ENCODE results near the gene SFXN1. TPM values are rescaled to one million over a fixed set of nuclear protein-coding genes. Genes with fewer than 3 reads are reported as not detected.
A peak's percentile ranks its signal among the peaks of the same experiment; 100 is the strongest.

SFXN1 gene
- total RNA-seq, 5 donors from 2014 or later (not counting 1 experiment from before 2014, with no cell fraction given) = 78.8 to 97.0 (median 84.1) TPM

- Mint-ChIP-seq H3K4me3 (peak overlapping the region in 2 of 3 donors; percentile 15 to 59), H3K36me3 (peaks cover 59% of the 10 kb centered on the region), H3K27me3 (no peaks in the 10 kb centered on the region), H3K9me3 (no peaks in the 10 kb centered on the region), H3K4me1 (peaks cover 91 to 99% (median 93%) of the 10 kb centered on the region in 3 donors), H3K27ac (peak overlapping the region in 1 of 2 donors; percentile 75)
- peaks cover 10 to 58% of the 10 kb centered on the region in 2 experiments for H3K4me1 ChIP-seq (ENCODE audit: control insufficient read depth in 1 of 2, extremely low read depth in 1 of 2, insufficient read depth in 2 of 2, low read length in 2 of 2)
- no peaks in the 10 kb centered on the region for H3K9me3 ChIP-seq
- peaks cover 0 to 46% of the 10 kb centered on the region in 2 donors for H3K36me3 ChIP-seq (ENCODE audit: control insufficient read depth in 2 of 2, extremely low read depth in 1 of 2, insufficient read depth in 1 of 2, low read length in 1 of 2)
- no peaks in the 10 kb centered on the region for H3K27me3 ChIP-seq (replicated peaks in 1 of 2; ENCODE audit: control insufficient read depth in 2 of 2, extremely low read depth in 1 of 2, insufficient read depth in 2 of 2, low read length in 1 of 2)
- ChIA-PET POLR2A (no interaction called here), CTCF (no interaction called here)
- no peak for ATAC-seq (replicated peaks in 1 of 4)
- WGBS (ENCODE audit: insufficient coverage) = 98% methylated on average over 26 of the region's 26 CpGs
- no peak overlapping the region for H3K4me3 ChIP-seq (ENCODE audit: control insufficient read depth in 1 of 2, extremely low read depth in 1 of 2, low read length in 1 of 2)
- DNase-seq = no peak
- H3K27ac ChIP-seq (ENCODE audit: low read length) = no peak overlapping the region
These were observed 6.0 kb downstream of the SFXN1 start for GRCh38 chr5:175484322-175484721.

GRCh38 chr5:175484829-175485228 is 6.5 kb downstream of the SFXN1 start:
- Histone ChIP-seq H3K4me1 (ENCODE audit: control insufficient read depth in 1 of 2, extremely low read depth in 1 of 2, insufficient read depth in 2 of 2, low read length in 2 of 2) (peaks cover 5 to 58% of the 10 kb centered on the region in 2 experiments), H3K27me3 (replicated peaks in 1 of 2; ENCODE audit: control insufficient read depth in 2 of 2, extremely low read depth in 1 of 2, insufficient read depth in 2 of 2, low read length in 1 of 2) (no peaks in the 10 kb centered on the region), H3K4me3 (ENCODE audit: control insufficient read depth in 1 of 2, extremely low read depth in 1 of 2, low read length in 1 of 2) (no peak overlapping the region), H3K9me3 (no peaks in the 10 kb centered on the region), H3K27ac (ENCODE audit: low read length) (no peak overlapping the region), H3K36me3 (ENCODE audit: control insufficient read depth in 2 of 2, extremely low read depth in 1 of 2, insufficient read depth in 1 of 2, low read length in 1 of 2) (peaks cover 0 to 48% of the 10 kb centered on the region in 2 donors)
- no peaks in the 10 kb centered on the region for H3K9me3 Mint-ChIP-seq
- H3K27me3 Mint-ChIP-seq = no peaks in the 10 kb centered on the region
- H3K27ac Mint-ChIP-seq = peak overlapping the region in 1 of 2 donors; percentile 30
- H3K4me3 Mint-ChIP-seq = peak overlapping the region in 1 of 3 donors; percentile 15
- CTCF ChIA-PET = interaction anchor here in 1 of 2 donors (0.6 kb wide), 1 partner anchor 36 kb away, joined by 6 read pairs; no protein-coding TSS in a partner anchor
- no peak for ATAC-seq (replicated peaks in 1 of 4)
- POLR2A ChIA-PET = no interaction called here
- peaks cover 92 to 99% (median 93%) of the 10 kb centered on the region in 3 donors for H3K4me1 Mint-ChIP-seq
- H3K36me3 Mint-ChIP-seq = peaks cover 64% of the 10 kb centered on the region
- WGBS (ENCODE audit: insufficient coverage) = 86% methylated on average over 2 of the region's 4 CpGs
- no peak for DNase-seq

GRCh38 chr5:175485631-175486030 is 7.3 kb downstream of the SFXN1 start:
- ATAC-seq (replicated peaks in 1 of 4) (no peak), DNase-seq (no peak)
- H3K4me3 Mint-ChIP-seq = no peak overlapping the region
- ChIA-PET POLR2A (no interaction called here), CTCF (no interaction called here)
- no peaks in the 10 kb centered on the region for H3K27me3 Mint-ChIP-seq
- H3K4me1 Mint-ChIP-seq = peaks cover 92 to 99% (median 93%) of the 10 kb centered on the region in 3 donors
- H3K9me3 ChIP-seq = no peaks in the 10 kb centered on the region
- peaks cover 0 to 49% of the 10 kb centered on the region in 2 donors for H3K36me3 ChIP-seq (ENCODE audit: control insufficient read depth in 2 of 2, extremely low read depth in 1 of 2, insufficient read depth in 1 of 2, low read length in 1 of 2)
- peaks cover under 1 to 50% of the 10 kb centered on the region in 2 experiments for H3K4me1 ChIP-seq (ENCODE audit: control insufficient read depth in 1 of 2, extremely low read depth in 1 of 2, insufficient read depth in 2 of 2, low read length in 2 of 2)
- no peak overlapping the region for H3K4me3 ChIP-seq (ENCODE audit: control insufficient read depth in 1 of 2, extremely low read depth in 1 of 2, low read length in 1 of 2)
- 89% methylated on average over 3 of the region's 6 CpGs for WGBS (ENCODE audit: insufficient coverage)
- H3K9me3 Mint-ChIP-seq = no peaks in the 10 kb centered on the region
- H3K36me3 Mint-ChIP-seq = peaks cover 62% of the 10 kb centered on the region
- no peak overlapping the region for H3K27ac ChIP-seq (ENCODE audit: low read length)
- H3K27ac Mint-ChIP-seq = no peak overlapping the region
- no peaks in the 10 kb centered on the region for H3K27me3 ChIP-seq (replicated peaks in 1 of 2; ENCODE audit: control insufficient read depth in 2 of 2, extremely low read depth in 1 of 2, insufficient read depth in 2 of 2, low read length in 1 of 2)

GRCh38 chr5:175487514-175488222 is 9.3 kb downstream of the SFXN1 start:
- H3K4me1 ChIP-seq (ENCODE audit: control insufficient read depth in 1 of 2, extremely low read depth in 1 of 2, insufficient read depth in 2 of 2, low read length in 2 of 2) = peaks cover 0 to 35% of the 10 kb centered on the region in 2 experiments
- H3K4me3 Mint-ChIP-seq = peak overlapping the region in 1 of 3 donors; percentile 31
- ATAC-seq (replicated peaks in 1 of 4) (no peak), DNase-seq (no peak)
- peaks cover 59% of the 10 kb centered on the region for H3K36me3 Mint-ChIP-seq
- no peaks in the 10 kb centered on the region for H3K27me3 Mint-ChIP-seq
- ChIA-PET CTCF (no interaction called here), POLR2A (no interaction called here)
- no peaks in the 10 kb centered on the region for H3K9me3 Mint-ChIP-seq
- H3K27ac Mint-ChIP-seq = peak overlapping the region; percentile 11 to 24
- H3K4me3 ChIP-seq (ENCODE audit: control insufficient read depth in 1 of 2, extremely low read depth in 1 of 2, low read length in 1 of 2) = no peak overlapping the region
- no peak overlapping the region for H3K27ac ChIP-seq (ENCODE audit: low read length)
- 88% methylated on average over 11 of the region's 11 CpGs for WGBS (ENCODE audit: insufficient coverage)
- peaks cover 0 to 54% of the 10 kb centered on the region in 2 donors for H3K36me3 ChIP-seq (ENCODE audit: control insufficient read depth in 2 of 2, extremely low read depth in 1 of 2, insufficient read depth in 1 of 2, low read length in 1 of 2)
- no peaks in the 10 kb centered on the region for H3K9me3 ChIP-seq
- peaks cover 77 to 79% (median 77%) of the 10 kb centered on the region in 3 donors for H3K4me1 Mint-ChIP-seq
- H3K27me3 ChIP-seq (replicated peaks in 1 of 2; ENCODE audit: control insufficient read depth in 2 of 2, extremely low read depth in 1 of 2, insufficient read depth in 2 of 2, low read length in 1 of 2) = no peaks in the 10 kb centered on the region

- Mint-ChIP-seq H3K36me3 (peaks cover 55% of the 10 kb centered on the region), H3K4me1 (peaks cover 59 to 65% (median 62%) of the 10 kb centered on the region in 3 donors), H3K27me3 (no peaks in the 10 kb centered on the region), H3K9me3 (no peaks in the 10 kb centered on the region), H3K27ac (peak overlapping the region; percentile 5 to 34), H3K4me3 (peak overlapping the region in 2 of 3 donors; percentile 2 to 18)
- no peaks in the 10 kb centered on the region for H3K9me3 ChIP-seq
- H3K36me3 ChIP-seq (ENCODE audit: control insufficient read depth in 2 of 2, extremely low read depth in 1 of 2, insufficient read depth in 1 of 2, low read length in 1 of 2) = peaks cover 0 to 59% of the 10 kb centered on the region in 2 donors
- H3K4me1 ChIP-seq (ENCODE audit: control insufficient read depth in 1 of 2, extremely low read depth in 1 of 2, insufficient read depth in 2 of 2, low read length in 2 of 2) = peaks cover 0 to 25% of the 10 kb centered on the region in 2 experiments
- H3K27ac ChIP-seq (ENCODE audit: low read length) = no peak overlapping the region
- no peaks in the 10 kb centered on the region for H3K27me3 ChIP-seq (replicated peaks in 1 of 2; ENCODE audit: control insufficient read depth in 2 of 2, extremely low read depth in 1 of 2, insufficient read depth in 2 of 2, low read length in 1 of 2)
- H3K4me3 ChIP-seq (ENCODE audit: control insufficient read depth in 1 of 2, extremely low read depth in 1 of 2, low read length in 1 of 2) = no peak overlapping the region
- ChIA-PET POLR2A (no interaction called here), CTCF (interaction anchor here in 1 of 2 donors (1.1 kb wide), 1 partner anchor 26 kb away, joined by 3 read pairs; no protein-coding TSS in a partner anchor)
- WGBS (ENCODE audit: insufficient coverage) = 45% methylated on average over 3 of the region's 6 CpGs
- DNase-seq = no peak
- no peak for ATAC-seq (replicated peaks in 1 of 4)
These were observed 11.5 kb downstream of the SFXN1 start for GRCh38 chr5:175489693-175490443.

GRCh38 chr5:175491223-175491622 is 12.9 kb downstream of the SFXN1 start:
- Mint-ChIP-seq H3K9me3 (no peaks in the 10 kb centered on the region), H3K27me3 (no peaks in the 10 kb centered on the region), H3K4me1 (peaks cover 49 to 57% (median 53%) of the 10 kb centered on the region in 3 donors), H3K27ac (no peak overlapping the region), H3K36me3 (peaks cover 49% of the 10 kb centered on the region), H3K4me3 (no peak overlapping the region)
- Histone ChIP-seq H3K36me3 (ENCODE audit: control insufficient read depth in 2 of 2, extremely low read depth in 1 of 2, insufficient read depth in 1 of 2, low read length in 1 of 2) (peaks cover 0 to 58% of the 10 kb centered on the region in 2 donors), H3K4me3 (ENCODE audit: control insufficient read depth in 1 of 2, extremely low read depth in 1 of 2, low read length in 1 of 2) (no peak overlapping the region), H3K4me1 (ENCODE audit: control insufficient read depth in 1 of 2, extremely low read depth in 1 of 2, insufficient read depth in 2 of 2, low read length in 2 of 2) (peaks cover 0 to 20% of the 10 kb centered on the region in 2 experiments), H3K9me3 (no peaks in the 10 kb centered on the region), H3K27me3 (replicated peaks in 1 of 2; ENCODE audit: control insufficient read depth in 2 of 2, extremely low read depth in 1 of 2, insufficient read depth in 2 of 2, low read length in 1 of 2) (no peaks in the 10 kb centered on the region), H3K27ac (ENCODE audit: low read length) (no peak overlapping the region)
- ChIA-PET POLR2A (interaction anchor here in 1 of 2 donors (0.6 kb wide), 1 partner anchor 142 kb away, joined by 3 read pairs; no protein-coding TSS in a partner anchor), CTCF (interaction anchor here in 1 of 2 donors (0.6 kb wide), 2 partner anchors 9 to 32 kb away, joined by 3 to 5 read pairs; no protein-coding TSS in a partner anchor)
- ATAC-seq (replicated peaks in 1 of 4) = no peak
- no CpG with 5 or more reads among the region's 6 CpGs for WGBS (ENCODE audit: insufficient coverage)
- DNase-seq = no peak

Data from T-cell (primary cell).